ENCODE data around the gene CKAP2L.

GRCh38 chr2:112701052-112701451, 63.4 kb downstream of the CKAP2L start:
- no peak for TF ChIP-seq CTCF (IDR thresholded peaks at IDR 0.05)
- TF ChIP-seq POLR2A (IDR thresholded peaks at IDR 0.05), result no peak

Measured in heart left ventricle (tissue), 13 donors.